ENCODE results near the gene WDR7. TPM values are rescaled to one million over a fixed set of nuclear protein-coding genes. Genes with fewer than 3 reads are reported as not detected.
A peak's percentile ranks its signal among the peaks of the same experiment; 100 is the strongest.

Gene WDR7
- total and polyA plus RNA-seq, 9 of the 15 experiments (the other 6 are each of a cell fraction or from before 2014, with no cell fraction given), result 1.4 to 9.4 (median 5.3) TPM

GRCh38 chr18:56650944-56651770, at the start of gene WDR7 (continued):
- TF ChIP-seq XRCC5 (IDR thresholded peaks at IDR 0.05; ENCODE audit: low read depth, low read length), result peak; percentile 74; the same call in 1 of the 2 replicates
- peak; percentile 77 for TF ChIP-seq SP2 (IDR thresholded peaks at IDR 0.05; ENCODE audit: extremely low read depth, low read depth, low read length, poor library complexity, severe bottlenecking)
- TF ChIP-seq AFF1 (IDR thresholded peaks at IDR 0.05; ENCODE audit: low read depth in 1 of 2, partially characterized antibody in 2 of 2), result peak in 1 of 2 experiments; percentile 32
- peak; percentile 31 for TF ChIP-seq PRDM10 (IDR thresholded peaks at IDR 0.05; ENCODE audit: partially characterized antibody)
- TF ChIP-seq RBFOX2 (IDR thresholded peaks at IDR 0.05; ENCODE audit: low read depth, low read length), result peak; percentile 84
- TF ChIP-seq NFRKB (IDR thresholded peaks at IDR 0.05; ENCODE audit: low read depth), result 0 out of 2 replicates have a peak, but pooled peaks have one; percentile 33
- 0 out of 2 replicates have a peak, but pooled peaks have one; percentile 18 for TF ChIP-seq ZNF316 (IDR thresholded peaks at IDR 0.05)
- peak; percentile 63 for TF ChIP-seq ATF7 (IDR thresholded peaks at IDR 0.05)
- peak; percentile 41; the same call in 1 of the 2 replicates for TF ChIP-seq GATA2 (CRISPR knock-in tag; IDR thresholded peaks at IDR 0.05)
- 0 out of 2 replicates have a peak, but pooled peaks have one; percentile 7 for TF ChIP-seq BCOR (IDR thresholded peaks at IDR 0.05)
- no peak for TF ChIP-seq MBD1 (CRISPR knock-in tag; IDR thresholded peaks at IDR 0.05)
- no peak for TF ChIP-seq ATF1 (CRISPR knock-in tag; IDR thresholded peaks at IDR 0.05)
- TF ChIP-seq ATF1 (tag; IDR thresholded peaks at IDR 0.05), result peak; percentile 83
- TF ChIP-seq CEBPG (CRISPR knock-in tag; IDR thresholded peaks at IDR 0.05), result peak; percentile 77
- peak; percentile 96 to 97 for TF ChIP-seq CEBPG (tag; conservative IDR thresholded peaks at IDR 0.05 in 1 of 2, IDR thresholded peaks at IDR 0.05 in 1 of 2)
- TF ChIP-seq TAF7 (tag; IDR thresholded peaks at IDR 0.05), result peak; percentile 16; the same call in 1 of the 2 replicates
- TF ChIP-seq FOXM1 (IDR thresholded peaks at IDR 0.05; ENCODE audit: low read depth), result peak; percentile 37; the same call in 1 of the 2 replicates
- TF ChIP-seq FOXM1 (CRISPR knock-in tag; IDR thresholded peaks at IDR 0.05; ENCODE audit: low read depth), result no peak
- TF ChIP-seq DACH1 (IDR thresholded peaks at IDR 0.05; ENCODE audit: partially characterized antibody), result peak; percentile 75

Measured in K562 (cell line).